Kidney capillary endothelial cell (primary cell): ENCODE results near the gene HLA-DQB1.
"Not testable (repeated sequence)": the region's sequence is repeated elsewhere in the genome, so short reads cannot be mapped to it uniquely, and the experiment has no call there.

Source experiments
- DNase-seq: peaks from one replicate; pipeline ENCODE4 v3.0.0-alpha.2; 2018; ENCODE audit warnings: low spot score

HLA-DQB1 gene

GRCh38 chr6:32662099-32662498 lies 4.4 kb downstream of the HLA-DQB1 start:
- no peak for DNase-seq

DNA sequence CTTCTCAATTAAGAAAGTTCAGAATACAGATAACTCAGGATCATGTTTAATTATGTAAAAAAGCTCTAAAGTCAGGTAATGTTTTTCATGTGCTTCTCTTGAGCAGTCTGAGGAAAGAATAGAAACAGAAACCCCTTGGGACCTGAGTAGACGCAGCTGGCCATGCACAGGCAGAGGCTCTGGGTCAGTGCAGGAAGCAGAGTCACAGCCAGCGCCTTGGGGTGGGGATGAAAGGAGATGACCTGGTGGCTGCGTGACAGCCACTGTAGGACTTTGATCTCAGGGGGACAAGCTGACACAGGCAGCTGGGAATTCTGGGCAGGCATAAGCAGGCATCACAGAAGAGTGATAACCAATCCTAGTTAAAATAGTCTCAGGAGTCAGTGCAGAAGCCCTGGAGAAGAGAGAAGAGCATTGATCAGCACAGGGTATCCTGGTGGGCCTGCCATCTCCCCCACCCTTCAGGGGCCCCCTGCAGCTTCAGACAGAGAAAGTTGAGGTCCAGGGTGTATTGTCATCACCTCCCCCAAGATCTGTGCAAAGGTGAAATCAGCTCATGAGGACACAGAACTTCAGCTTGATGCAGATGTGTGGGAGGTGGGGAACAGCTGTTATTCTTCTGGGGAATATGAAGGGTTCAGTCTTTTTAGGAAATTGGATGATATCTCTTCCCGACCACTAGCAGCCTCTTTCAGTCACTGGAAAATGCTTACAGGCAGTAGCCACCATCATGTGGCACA lies 6.4 kb downstream of the HLA-DQB1 start:
- DNase-seq = no peak

DNA sequence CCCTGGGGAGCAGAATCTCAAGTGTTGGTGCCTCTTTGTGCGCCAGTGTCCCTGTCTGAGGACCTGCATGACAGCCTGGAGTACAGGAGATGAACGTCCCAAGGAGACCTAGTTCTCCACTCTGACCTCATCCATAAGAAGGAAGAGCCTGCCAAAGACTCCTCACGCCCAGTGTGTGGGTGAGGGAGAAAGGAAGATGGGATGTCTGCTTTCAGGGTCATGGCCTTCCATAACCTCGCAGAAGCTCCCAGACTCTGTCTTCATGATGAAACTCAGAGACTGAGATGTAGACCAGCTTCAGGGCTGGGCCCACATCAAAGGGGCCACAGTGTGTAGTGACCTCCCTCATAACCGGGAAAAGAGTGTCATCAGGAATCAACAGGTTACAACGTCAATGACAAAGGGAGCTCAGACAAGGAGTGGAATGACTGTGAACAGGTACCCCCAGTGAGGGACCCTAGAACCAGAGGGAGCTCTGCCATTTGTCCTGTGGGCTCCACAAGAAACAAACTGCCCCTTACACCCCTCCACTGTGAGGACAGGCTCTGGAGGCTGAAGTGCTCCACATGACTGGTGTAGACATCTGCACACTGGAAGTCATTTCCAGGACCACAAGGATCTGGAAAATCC lies 8.1 kb downstream of the HLA-DQB1 start:
- no peak for DNase-seq

GRCh38 chr6:32657819-32658218 lies 8.6 kb downstream of the HLA-DQB1 start:
- DNase-seq = not testable (repeated sequence)

- DNase-seq = not testable (repeated sequence)
Measured at GRCh38 chr6:32657329-32657728, 9.1 kb downstream of the HLA-DQB1 start.

DNA sequence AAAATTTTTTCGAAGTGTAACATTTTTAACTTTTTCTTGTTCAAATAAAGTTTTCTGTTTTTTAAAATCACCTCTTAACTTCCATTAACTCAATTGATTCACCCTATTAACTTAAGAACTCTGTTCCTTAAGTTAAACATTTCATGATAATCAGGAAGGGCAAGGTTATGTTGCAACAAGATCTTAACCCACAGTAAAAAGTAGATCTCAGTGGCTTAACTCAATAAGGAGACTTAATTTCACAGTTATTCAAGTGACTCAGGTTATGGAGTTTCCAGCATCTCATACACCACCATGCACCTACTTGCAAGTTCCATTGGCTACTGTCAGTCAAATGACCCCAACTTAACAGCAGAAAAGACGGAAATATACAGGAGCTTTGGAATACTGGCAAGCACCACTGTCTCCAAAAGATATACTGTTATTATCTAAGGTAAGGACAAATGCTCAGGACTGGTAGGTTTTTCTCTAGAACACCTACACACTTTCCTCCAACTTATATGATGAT lies 11.2 kb downstream of the HLA-DQB1 start:
- DNase-seq = no peak

- no peak for DNase-seq
Measured at GRCh38 chr6:32645047-32645703, 21.3 kb downstream of the HLA-DQB1 start.

DNA sequence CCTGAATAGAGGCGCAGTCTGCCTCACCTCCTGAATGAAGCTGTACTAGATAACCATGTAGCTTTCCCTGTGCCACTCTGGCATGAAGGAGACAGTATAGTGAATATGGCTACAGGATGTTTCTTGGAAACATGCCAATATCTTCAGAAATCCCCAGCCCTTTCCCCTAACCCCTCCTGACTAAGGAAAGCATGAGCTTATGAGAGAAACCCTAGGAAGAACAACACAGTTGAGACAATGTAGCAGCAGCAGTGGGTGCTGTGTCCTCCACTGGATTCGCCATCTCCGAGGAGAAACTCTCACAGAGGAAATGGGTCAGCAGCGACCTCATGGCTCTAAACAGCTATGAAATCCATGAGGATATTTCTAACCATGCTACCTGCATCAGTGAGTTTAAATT lies 22.6 kb downstream of the HLA-DQB1 start:
- DNase-seq = no peak

DNA sequence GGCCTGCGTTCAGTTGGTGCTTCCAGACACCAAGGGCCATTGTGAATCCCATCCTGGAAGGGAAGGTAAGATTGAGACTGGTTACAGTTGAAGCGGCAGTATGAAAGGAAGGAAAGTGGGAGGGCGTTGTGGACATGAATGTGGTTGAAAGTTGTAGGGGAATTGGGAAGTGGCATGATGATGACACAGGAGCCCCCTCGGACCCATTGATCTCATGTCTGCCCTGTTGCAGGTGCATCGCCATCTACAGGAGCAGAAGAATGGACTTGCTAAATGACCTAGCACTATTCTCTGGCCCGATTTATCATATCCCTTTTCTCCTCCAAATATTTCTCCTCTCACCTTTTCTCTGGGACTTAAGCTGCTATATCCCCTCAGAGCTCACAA lies 23.7 kb downstream of the HLA-DQB1 start:
- DNase-seq = no peak

GRCh38 chr6:32641785-32642719 lies 24.4 kb downstream of the HLA-DQB1 start:
- not testable (repeated sequence) for DNase-seq

DNA sequence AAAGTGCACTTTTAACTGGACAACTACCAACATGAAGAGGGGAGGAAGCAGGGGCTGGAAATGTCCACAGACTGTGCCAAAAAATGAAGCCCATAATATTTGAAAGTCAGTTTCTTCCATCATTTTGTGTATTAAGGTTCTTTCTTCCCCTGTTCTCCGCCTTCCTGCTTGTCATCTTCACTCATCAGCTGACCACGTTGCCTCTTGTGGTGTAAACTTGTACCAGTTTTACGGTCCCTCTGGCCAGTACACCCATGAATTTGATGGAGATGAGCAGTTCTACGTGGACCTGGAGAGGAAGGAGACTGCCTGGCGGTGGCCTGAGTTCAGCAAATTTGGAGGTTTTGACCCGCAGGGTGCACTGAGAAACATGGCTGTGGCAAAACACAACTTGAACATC lies 25.3 kb downstream of the HLA-DQB1 start:
- no peak for DNase-seq

GRCh38 chr6:32639440-32640394 lies 26.7 kb downstream of the HLA-DQB1 start:
- DNase-seq = no peak

GRCh38 chr6:32638532-32639219 lies 27.8 kb downstream of the HLA-DQB1 start:
- DNase-seq = no peak

DNA sequence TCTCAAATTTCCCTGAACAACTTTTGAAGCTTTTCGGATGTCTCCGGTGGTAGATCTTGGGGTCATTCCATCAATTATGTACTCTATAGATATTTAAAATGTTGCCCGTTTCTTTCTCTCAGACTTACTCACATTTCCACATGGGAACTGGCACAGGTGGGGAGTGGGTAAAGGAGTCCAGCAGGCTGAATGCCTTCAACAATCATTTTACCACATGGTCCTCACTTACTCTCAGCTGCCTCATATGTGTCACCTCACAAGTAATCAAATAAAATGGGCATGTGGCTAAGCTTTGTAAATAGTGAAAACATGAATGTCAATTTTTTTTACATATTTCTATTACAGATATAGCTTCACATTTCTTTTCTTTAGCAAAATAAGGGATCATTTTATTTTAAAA lies 28.6 kb downstream of the HLA-DQB1 start:
- DNase-seq = no peak

DNA sequence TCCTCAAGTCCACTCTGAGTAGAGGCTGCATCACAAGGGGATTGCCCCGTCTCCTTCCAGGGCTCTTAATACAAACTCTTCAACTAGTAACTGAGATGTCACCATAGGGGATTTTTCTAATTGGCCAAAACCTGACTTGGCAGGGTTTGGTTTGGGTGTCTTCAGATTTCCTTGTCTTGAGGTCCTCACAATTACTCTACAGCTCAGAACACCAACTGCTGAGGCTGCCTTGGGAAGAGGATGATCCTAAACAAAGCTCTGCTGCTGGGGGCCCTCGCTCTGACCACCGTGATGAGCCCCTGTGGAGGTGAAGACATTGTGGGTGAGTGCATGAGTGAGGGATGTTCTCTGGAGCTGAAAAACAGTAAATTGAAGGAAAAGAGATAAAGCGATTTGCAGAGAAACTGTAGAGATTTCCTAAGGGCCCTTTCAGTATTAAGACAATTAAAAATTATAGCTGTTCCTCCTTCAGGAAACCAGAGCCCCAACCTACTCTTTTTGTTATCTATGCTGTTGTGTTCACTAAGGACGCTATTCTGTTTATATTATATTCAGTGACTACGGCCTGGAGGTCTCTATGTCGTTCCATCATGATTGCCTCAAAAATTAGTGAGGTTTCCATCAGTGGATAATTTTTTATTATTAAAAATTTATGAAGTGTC lies 29.1 kb downstream of the HLA-DQB1 start, which contains the start of gene HLA-DQA1:
Gene HLA-DQA1 (plus strand): TSS at position 188 of the 662 bp plus-strand sequence. CDS start 53 bp downstream, at position 241.
- no peak for DNase-seq

GRCh38 chr6:32635526-32636123 lies 30.8 kb downstream of the HLA-DQB1 start:
- no peak for DNase-seq

GRCh38 chr6:32629793-32630192 lies 36.7 kb downstream of the HLA-DQB1 start:
- not testable (repeated sequence) for DNase-seq

DNA sequence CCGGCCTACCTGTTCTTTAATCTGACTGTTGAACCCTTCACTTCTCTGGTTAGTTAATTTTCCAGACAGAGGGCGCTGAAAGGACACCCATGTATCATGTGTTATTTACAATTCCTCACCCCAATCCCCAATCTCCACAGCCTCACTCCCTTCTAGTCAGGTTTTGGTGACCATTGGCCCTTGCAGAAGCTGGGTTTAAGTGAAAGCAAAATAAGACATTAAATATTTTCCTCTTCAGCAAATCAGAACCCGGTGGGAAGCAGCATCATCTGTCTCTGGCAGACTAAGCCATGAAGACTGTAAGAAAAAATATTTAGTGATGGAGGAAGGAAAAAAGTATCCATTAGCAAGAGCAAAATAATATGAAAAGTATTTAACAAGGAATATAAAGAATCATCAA lies 38.6 kb downstream of the HLA-DQB1 start:
- DNase-seq = no peak

GRCh38 chr6:32627249-32627648 lies 39.2 kb downstream of the HLA-DQB1 start:
- no peak for DNase-seq
